Measurements from ENCODE around the gene CASZ1. TPM values are rescaled to one million over a fixed set of nuclear protein-coding genes. Genes with fewer than 3 reads are reported as not detected.

CASZ1 gene
- polyA plus RNA-seq, 4 donors = 14.1 to 24.5 (median 19.9) TPM

DNA sequence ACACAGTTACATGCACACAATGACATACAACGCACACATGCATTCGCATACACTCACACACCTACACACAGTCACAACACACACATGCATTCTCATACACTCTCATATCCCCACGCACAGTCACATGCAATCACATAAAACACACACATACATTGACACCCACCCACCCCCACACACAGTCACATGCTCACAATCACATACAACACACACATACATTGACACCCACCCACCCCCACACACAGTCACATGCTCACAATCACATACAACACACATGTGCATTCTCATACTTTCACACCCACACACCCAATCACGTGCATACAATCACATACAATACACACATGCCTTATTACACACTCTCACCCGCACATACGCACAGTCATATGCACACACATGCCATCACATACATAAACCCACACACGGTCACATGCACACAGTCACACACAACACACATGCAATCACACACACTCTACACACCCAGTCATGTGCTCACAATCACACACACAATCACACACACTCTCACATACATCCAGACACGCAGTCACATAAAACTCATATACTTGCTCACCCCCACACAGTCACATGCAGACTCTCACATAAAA lies 134.3 kb downstream of the CASZ1 start:
- no peak for DNase-seq (ENCODE audit: low read depth in 4 of 4, low spot score in 3 of 4)

DNA sequence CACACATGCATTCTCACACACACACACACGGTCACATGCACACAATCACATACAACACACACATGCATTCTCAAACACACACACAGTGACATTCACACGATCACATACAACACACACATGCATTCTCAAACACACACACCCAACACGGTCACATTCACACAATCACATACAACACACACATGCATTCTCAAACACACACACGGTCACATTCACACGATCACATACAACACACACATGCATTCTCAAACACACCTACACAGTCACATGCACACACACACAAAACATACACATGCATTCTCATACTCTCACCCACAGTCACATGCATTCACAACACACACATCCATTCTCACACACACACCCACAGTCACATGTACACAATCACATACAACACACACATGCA lies 135.0 kb downstream of the CASZ1 start:
- no peak for DNase-seq (ENCODE audit: low read depth in 4 of 4, low spot score in 3 of 4)

DNA sequence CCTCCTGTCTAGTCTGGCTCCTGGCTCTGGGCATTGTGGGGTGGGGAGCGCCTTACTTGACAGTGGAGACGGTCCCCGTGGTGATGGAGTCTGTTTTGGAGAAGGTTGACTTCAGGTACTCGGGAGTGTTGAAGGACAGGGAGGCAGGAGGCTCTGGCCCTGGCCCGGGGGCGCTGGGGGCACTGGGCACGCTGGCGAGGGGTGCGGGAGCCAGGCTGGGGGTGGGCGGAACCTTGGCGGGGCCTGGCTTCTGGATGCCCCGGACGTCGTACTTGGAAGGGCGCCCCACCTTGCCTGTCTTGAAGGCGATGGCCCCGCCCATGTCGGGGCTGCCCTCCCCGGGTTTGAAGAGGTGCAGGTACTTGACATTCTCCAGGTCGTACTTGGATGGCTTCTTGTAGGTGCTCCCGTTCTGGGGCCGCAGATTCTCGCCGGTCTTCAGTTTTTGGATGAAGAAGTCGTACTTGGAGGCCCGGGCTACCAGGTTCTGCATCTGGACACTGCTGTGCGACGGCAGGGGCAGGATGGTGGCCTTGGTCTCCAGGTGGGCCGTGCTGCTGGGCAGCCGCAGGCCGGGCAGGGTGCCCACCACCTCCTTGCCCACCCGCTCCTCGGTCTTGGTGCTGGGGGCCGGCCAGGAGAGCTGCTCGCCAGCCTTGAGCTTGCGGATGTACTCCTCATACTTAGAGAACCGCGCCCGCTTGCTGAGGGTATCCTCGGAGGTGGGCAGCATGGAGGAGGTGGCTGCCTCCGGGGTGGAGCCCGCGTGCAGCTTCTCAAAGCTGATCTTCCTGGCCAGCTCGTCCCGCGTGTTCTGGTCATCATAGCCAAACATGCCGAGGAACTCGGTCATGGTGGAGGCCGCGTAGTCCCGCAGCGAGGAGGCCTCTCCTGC lies 136.6 kb downstream of the CASZ1 start:
- no peak for DNase-seq (ENCODE audit: low read depth in 4 of 4, low spot score in 3 of 4)

DNA sequence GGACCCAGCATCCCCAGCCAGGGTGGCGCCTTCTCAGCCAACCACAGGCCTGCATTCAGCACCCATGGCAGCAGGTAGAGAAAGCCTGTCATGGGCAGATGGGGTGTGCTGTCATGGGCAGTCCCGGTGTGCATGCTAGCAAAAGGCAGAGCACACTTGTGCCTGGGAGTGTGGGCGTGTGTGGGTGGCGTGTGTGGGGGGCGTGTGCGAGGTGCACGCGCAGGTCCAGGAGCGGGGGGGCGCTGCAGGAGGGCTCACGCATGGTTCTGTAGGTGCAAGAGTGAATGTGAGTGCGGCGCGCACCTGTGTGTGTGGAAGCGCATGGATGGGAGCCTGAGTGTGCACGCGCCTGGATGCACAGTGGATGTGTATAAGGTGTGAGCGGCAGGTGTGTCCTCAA lies 137.2 kb downstream of the CASZ1 start:
- DNase-seq (ENCODE audit: low read depth in 4 of 4, low spot score in 3 of 4) = no peak

- DNase-seq (ENCODE audit: low read depth in 4 of 4, low spot score in 3 of 4) = no peak
Observed at GRCh38 chr1:10658396-10659066, 137.9 kb downstream of the CASZ1 start.

- DNase-seq (ENCODE audit: low read depth in 4 of 4, low spot score in 3 of 4) = no peak
Observed at GRCh38 chr1:10657088-10657847, 139.2 kb downstream of the CASZ1 start.

GRCh38 chr1:10656431-10656830 lies 140.0 kb downstream of the CASZ1 start:
- no peak for DNase-seq (ENCODE audit: low read depth in 4 of 4, low spot score in 3 of 4)

GRCh38 chr1:10655002-10655401 lies 141.4 kb downstream of the CASZ1 start:
- DNase-seq (ENCODE audit: low read depth in 4 of 4, low spot score in 3 of 4) = no peak

- DNase-seq (ENCODE audit: low read depth in 4 of 4, low spot score in 3 of 4) = no peak
Observed at GRCh38 chr1:10653370-10654125, 142.9 kb downstream of the CASZ1 start.

DNA sequence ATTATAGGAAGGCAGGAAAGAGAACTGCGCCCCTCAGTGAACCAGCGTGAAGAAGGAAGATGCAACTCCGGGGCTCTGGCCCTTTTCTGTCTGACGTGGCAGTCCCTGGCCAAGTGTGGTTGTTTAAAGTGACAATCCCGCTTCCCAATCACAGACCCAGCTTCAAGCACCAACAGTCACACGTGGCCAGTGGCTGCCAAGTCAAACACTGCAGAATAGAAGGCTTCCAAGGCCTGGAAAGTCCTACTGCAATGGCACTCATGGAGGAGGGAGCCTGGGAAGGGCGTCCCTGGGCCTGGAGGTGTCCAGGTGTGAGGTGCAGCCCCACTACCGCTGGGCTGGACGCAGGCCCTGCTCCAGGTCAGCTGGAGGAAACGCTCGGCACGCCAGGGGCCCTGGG lies 143.8 kb downstream of the CASZ1 start:
- no peak for DNase-seq (ENCODE audit: low read depth in 4 of 4, low spot score in 3 of 4)

- no peak for DNase-seq (ENCODE audit: low read depth in 4 of 4, low spot score in 3 of 4)
Observed at GRCh38 chr1:10651793-10652192, 144.7 kb downstream of the CASZ1 start.

DNA sequence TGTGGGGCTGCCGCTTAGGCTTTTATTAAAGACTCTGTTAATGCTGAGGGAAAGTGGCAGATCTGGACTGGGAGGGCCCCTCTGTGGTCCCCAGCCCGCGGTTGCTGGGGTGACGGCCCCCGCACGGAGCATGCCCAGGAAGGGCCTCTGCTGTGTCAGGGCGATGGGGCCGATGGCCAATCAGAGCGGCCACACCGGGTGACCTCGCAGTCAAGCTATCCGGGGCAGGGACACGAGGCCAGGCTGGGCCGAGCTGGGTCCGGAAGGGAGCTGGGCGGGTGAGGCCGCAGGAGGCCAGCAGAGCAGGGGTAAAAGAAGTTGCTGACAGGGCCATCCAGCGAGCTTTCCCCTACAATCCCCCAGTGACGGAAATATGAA lies 145.1 kb downstream of the CASZ1 start:
- DNase-seq (ENCODE audit: low read depth in 4 of 4, low spot score in 3 of 4) = no peak

GRCh38 chr1:10650556-10651388 lies 145.7 kb downstream of the CASZ1 start:
- no peak for DNase-seq (ENCODE audit: low read depth in 4 of 4, low spot score in 3 of 4)

DNA sequence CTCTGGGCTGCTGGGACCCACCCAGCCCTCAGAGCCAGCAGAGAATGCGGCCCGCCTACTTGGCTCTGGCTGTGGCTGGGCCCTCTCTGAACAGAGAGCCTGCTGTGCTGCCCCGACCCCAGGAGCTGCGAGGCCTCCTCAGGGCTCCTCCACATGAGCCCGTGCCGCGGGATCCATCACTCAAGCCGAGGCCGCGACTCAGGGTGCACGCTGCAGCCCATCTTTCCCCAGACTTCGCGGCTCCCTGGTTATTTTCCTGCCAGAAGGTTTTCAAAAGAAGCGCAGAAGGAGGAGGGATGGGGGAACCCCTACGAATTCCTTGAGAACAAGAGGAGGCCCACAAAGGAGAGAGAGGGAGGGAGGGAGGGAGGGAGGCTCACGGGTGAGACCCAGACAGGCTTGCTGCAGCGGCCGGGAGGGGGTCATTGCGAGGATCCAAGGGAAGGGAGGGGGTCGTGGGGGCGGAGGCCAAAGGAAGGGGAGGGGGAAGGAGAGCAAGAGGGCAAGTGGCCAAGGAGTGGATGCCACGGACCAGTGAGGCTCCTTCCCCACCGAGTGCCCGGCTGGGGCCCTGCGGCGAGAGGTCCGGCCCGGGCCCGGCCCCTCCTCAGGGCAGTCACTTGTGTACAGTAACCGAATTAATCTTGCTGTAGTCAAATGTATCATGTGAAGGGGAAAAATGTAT lies 146.8 kb downstream of the CASZ1 start:
- no peak for DNase-seq (ENCODE audit: low read depth in 4 of 4, low spot score in 3 of 4)

DNA sequence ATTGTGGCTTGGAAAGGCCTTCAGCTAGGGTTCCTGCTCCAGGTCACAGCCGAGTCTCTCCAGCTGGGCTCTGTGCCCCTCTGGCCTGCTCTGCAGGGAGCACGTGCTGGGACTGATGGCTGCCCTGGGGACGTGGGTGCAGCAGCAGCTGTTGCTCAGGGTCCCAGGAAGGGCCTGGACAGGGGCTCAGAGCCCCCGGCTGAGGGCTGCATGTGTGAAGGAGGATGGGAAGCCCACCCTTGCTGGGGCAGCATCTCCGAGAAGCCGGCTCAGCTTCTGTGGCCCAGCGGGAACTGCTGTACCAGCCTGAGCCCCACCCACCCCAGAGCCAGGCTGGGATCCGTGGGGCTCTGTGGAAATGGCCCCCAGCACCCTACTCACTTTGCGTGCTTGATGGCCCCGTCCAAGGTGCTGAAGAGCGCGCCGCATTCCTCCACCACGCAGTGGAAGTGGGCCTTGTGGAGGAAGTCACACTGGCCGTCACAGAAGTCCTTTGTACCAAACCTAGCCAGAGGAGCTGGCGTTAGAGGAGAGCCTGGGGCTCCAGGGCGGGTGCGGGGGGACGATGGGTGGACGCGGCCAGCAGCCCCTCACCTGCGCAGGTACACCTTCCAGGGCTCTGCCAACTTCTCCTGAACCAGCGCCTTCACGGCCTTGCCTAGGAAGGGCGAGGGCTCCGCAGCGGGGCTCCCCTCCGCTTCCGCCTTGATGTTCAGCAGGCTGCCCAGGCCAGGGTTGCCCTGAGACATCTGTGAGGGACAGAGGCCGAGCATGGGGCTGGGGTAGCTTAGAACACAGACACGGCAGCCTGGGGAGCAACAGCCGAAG lies 147.5 kb downstream of the CASZ1 start:
- DNase-seq (ENCODE audit: low read depth in 4 of 4, low spot score in 3 of 4) = no peak

DNA sequence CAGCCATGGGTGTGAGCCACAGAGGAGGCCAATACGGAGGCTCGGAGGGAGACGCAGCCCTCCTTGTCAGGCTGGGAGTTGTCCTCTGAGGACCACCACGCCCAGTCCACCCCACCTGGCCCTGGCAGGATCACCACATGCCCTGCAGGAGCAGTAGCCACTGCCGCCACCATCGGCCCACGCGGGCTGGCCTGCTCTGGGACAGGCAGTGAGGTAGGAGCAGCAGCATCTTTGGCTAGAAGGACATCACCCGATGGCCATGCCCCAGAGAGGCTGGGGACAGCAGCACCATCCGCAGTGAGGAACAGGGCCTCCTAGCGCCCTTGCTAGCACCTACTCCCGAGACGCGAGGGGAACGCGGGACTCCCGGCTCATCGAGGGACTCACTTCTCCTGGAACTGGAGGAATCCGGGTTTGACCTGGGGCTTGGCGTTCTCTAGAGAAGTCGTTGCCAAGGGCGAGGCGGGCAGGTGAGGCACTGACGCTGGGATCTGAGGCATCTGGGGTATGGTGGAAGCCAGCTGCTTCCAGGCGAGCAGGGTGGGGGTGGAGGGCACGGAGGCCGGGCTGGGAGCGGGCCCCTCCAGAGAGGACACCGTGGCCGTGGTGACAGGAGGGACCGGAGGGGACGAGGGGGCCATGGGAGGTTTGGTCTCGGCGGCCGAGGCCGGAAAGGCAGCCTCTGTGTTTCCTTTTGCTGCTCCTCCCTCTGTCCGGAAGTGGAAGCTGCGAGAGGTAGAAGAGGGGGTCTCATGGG lies 148.9 kb downstream of the CASZ1 start:
- no peak for DNase-seq (ENCODE audit: low read depth in 4 of 4, low spot score in 3 of 4)

GRCh38 chr1:10646347-10646861 lies 150.0 kb downstream of the CASZ1 start:
- DNase-seq (ENCODE audit: low read depth in 4 of 4, low spot score in 3 of 4) = no peak
